Memory B cell (primary cell): ENCODE data around the gene MEOX1.

ENCODE experiments used
- ATAC-seq: fragments of 150-1000 bp; cut with Tn5 transposase; 2 replicates; pipeline ENCODE4 v1.10.0; 2021; ENCODE audit warnings: low read depth, mild to moderate bottlenecking, moderate library complexity
- DNase-seq, 2 donors: peaks; one replicate each; pipeline ENCODE4 v3.0.0; 2022; ENCODE audit warnings: low spot score in 2 of 2
- H3K27ac Mint-ChIP-seq: one replicate; pipeline ENCODE4 v1.8.0; 2022; ENCODE audit warnings: mild to moderate bottlenecking, moderate library complexity, mixed read lengths
- H3K27me3 Mint-ChIP-seq: one replicate; pipeline ENCODE4 v1.8.0; 2022; ENCODE audit warnings: mixed read lengths
- H3K36me3 Mint-ChIP-seq: one replicate; pipeline ENCODE4 v1.8.0; 2022; ENCODE audit warnings: mild to moderate bottlenecking, mixed read lengths
- H3K4me1 Mint-ChIP-seq: one replicate; pipeline ENCODE4 v1.8.0; 2022; ENCODE audit warnings: mixed read lengths
- H3K4me3 Mint-ChIP-seq: one replicate; pipeline ENCODE4 v1.8.0; 2022; ENCODE audit warnings: mild to moderate bottlenecking, moderate library complexity, mixed read lengths
- H3K9me3 Mint-ChIP-seq: one replicate; pipeline ENCODE4 v1.8.0; 2022; ENCODE audit warnings: mixed read lengths

The MEOX1 gene

GRCh38 chr17:43671755-43672519 lies 10.2 kb upstream of the MEOX1 start:
- Mint-ChIP-seq H3K9me3 (no peaks in the 10 kb centered on the region), H3K4me1 (no peaks in the 10 kb centered on the region), H3K27me3 (peaks cover 6% of the 10 kb centered on the region), H3K36me3 (no peaks in the 10 kb centered on the region), H3K4me3 (no peak overlapping the region), H3K27ac (no peak overlapping the region)
- no peak for DNase-seq
- no peak for ATAC-seq

- Mint-ChIP-seq H3K4me3 (no peak overlapping the region), H3K9me3 (no peaks in the 10 kb centered on the region), H3K4me1 (no peaks in the 10 kb centered on the region), H3K27ac (no peak overlapping the region), H3K36me3 (no peaks in the 10 kb centered on the region), H3K27me3 (peaks cover 6% of the 10 kb centered on the region)
- no peak for ATAC-seq
- DNase-seq = no peak
Measured at GRCh38 chr17:43671031-43671692, 9.4 kb upstream of the MEOX1 start.

DNA sequence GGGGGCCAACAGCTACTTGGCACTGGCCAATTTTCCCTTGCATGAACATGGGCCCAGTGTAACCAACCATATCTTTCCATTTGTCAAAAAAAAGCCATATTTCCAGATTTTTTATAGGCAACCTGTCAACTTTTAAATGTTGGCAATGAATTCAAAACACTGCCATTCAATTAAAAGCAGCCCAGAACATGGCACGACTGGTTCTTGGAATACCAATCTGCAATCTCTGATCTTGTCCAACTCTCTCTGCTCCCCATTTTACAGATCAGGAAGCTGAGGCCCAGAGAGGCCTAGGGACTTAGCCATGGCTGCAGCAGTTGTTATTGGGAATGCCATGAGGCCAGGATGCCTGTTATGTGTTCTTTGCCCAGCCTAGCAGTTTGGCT lies 8.9 kb upstream of the MEOX1 start:
- peaks cover 5% of the 10 kb centered on the region for H3K27me3 Mint-ChIP-seq
- H3K4me3 Mint-ChIP-seq = no peak overlapping the region
- H3K27ac Mint-ChIP-seq = no peak overlapping the region
- no peaks in the 10 kb centered on the region for H3K9me3 Mint-ChIP-seq
- ATAC-seq (no peak), DNase-seq (no peak)
- no peaks in the 10 kb centered on the region for H3K4me1 Mint-ChIP-seq
- H3K36me3 Mint-ChIP-seq = no peaks in the 10 kb centered on the region

DNA sequence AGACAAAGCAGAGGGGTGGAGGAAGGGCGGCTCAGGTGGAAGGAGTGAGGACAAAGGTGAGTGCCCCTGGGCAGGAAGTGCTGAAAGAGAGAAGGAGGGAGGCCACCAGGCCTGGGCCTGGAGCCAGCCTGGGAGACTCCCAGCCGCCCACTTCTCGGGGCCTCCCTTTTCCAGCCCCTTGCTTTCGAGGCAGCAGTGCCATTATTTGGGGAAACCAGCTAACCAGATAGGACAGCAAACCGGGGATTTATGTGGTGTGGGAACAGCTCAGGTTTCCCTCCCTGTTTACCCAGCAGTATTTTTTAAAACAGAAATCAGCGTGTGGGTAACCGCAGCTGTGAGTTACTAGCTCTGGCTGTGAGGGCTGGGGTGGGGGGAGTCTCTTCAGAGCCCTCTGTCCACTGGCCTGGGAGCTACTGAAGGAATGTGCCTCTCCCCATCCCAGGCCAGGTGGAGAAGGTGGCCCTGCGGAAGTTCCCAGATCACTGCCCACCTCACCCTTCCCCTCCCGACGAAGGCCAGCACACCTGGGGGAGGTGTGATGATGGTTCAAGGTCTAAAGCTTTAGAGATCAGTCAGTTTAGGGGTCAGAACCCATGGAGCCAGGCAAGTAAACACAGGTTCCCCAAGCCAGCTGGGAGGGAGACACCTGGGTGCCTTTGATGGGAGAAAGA lies 8.4 kb upstream of the MEOX1 start:
- Mint-ChIP-seq H3K27ac (no peak overlapping the region), H3K4me3 (no peak overlapping the region), H3K4me1 (no peaks in the 10 kb centered on the region), H3K27me3 (peaks cover 2% of the 10 kb centered on the region), H3K9me3 (no peaks in the 10 kb centered on the region), H3K36me3 (no peaks in the 10 kb centered on the region)
- no peak for ATAC-seq
- DNase-seq = no peak

- Mint-ChIP-seq H3K27ac (no peak overlapping the region), H3K4me1 (no peaks in the 10 kb centered on the region), H3K36me3 (no peaks in the 10 kb centered on the region), H3K27me3 (peaks cover 2% of the 10 kb centered on the region), H3K9me3 (no peaks in the 10 kb centered on the region), H3K4me3 (no peak overlapping the region)
- ATAC-seq (no peak), DNase-seq (no peak)
Measured at GRCh38 chr17:43667947-43668348, 6.2 kb upstream of the MEOX1 start.

DNA sequence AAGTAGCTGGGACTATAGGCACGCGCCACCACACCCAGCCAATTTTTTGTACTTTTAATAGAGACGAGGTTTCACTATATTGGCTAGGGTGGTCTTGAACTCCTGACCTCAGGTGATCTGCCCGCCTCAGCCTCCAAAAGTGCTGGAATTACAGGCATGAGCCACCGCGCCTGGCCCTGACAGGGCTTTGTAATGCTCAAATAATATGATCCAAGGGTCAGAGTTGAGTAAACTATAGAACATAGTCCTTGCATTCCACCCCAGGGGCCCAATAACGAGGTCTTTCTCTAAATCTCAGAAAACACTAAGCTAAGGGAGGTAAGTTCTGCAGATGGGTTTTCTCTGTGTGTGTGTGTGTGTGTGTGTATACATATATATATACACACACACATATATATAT lies 5.8 kb upstream of the MEOX1 start:
- Mint-ChIP-seq H3K4me3 (no peak overlapping the region), H3K9me3 (no peaks in the 10 kb centered on the region), H3K27ac (no peak overlapping the region), H3K27me3 (peaks cover 3% of the 10 kb centered on the region), H3K4me1 (no peaks in the 10 kb centered on the region), H3K36me3 (no peaks in the 10 kb centered on the region)
- ATAC-seq (no peak), DNase-seq (no peak)

DNA sequence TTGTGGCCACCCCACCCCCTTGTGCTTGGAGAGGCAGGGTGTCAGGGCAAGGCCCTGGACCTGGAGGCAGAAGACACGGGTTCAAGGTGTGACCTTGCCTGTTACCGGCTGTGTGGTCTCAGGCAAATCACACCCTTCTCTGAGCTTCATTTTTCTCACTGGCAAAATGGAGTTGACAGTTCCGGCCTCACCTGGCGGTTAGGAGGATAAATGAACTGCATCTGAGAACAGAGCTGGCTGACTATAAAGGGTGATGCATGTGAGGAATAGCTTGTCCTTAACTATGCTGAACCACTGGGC lies 4.2 kb upstream of the MEOX1 start:
- no peak for DNase-seq
- Mint-ChIP-seq H3K36me3 (no peaks in the 10 kb centered on the region), H3K4me1 (no peaks in the 10 kb centered on the region), H3K27me3 (peaks cover 4% of the 10 kb centered on the region), H3K9me3 (no peaks in the 10 kb centered on the region), H3K4me3 (no peak overlapping the region), H3K27ac (no peak overlapping the region)
- no peak for ATAC-seq

DNA sequence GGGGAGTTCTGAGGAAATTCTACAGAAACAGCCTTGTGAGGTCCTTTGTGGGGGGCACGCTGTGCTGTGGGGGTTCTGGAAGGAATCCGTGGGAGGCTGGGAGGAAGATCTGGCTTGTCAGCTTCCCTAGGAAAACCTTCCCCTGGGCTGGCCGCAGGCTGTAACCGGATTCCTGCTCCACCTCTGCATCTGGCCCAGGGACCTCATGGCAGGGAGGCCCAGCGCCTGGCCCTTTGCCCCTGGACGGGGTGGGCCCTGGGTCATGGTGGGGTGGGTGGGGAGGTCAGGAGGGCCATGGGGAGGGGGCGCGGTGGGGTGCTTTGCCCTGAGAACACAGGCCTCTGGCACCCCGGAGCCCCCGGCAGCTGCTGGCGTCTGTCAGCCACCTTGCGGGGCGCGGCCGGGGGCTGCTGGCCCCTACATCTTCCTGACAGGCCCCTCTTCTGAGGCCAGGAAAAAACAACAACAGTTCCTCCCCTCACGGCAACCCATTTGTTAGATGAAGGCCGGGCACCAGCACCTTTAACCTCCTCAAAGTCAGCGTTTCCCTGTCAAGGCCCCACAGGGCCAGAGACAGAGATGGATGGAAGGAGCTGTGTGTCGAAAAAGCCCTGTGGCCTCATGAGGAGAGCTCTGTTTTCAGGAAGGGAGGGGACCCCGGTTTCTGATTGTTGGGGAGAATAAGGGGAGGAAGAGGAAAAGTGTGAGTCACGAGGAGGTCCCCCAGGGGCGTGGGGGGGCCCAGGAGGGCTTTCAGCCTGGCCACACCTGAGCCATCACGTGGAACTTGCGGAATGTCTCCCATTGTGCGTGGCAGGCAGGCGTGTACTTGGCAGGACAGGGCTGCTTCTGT lies 3.6 kb upstream of the MEOX1 start:
- Mint-ChIP-seq H3K27me3 (peaks cover 6% of the 10 kb centered on the region), H3K4me3 (no peak overlapping the region), H3K9me3 (no peaks in the 10 kb centered on the region), H3K27ac (no peak overlapping the region), H3K36me3 (no peaks in the 10 kb centered on the region), H3K4me1 (no peaks in the 10 kb centered on the region)
- DNase-seq = no peak
- ATAC-seq = no peak

- Mint-ChIP-seq H3K36me3 (no peaks in the 10 kb centered on the region), H3K9me3 (no peaks in the 10 kb centered on the region), H3K27me3 (peaks cover 6% of the 10 kb centered on the region), H3K27ac (no peak overlapping the region), H3K4me3 (no peak overlapping the region), H3K4me1 (no peaks in the 10 kb centered on the region)
- DNase-seq (no peak), ATAC-seq (no peak)
Measured at GRCh38 chr17:43664096-43664495, 2.4 kb upstream of the MEOX1 start.

DNA sequence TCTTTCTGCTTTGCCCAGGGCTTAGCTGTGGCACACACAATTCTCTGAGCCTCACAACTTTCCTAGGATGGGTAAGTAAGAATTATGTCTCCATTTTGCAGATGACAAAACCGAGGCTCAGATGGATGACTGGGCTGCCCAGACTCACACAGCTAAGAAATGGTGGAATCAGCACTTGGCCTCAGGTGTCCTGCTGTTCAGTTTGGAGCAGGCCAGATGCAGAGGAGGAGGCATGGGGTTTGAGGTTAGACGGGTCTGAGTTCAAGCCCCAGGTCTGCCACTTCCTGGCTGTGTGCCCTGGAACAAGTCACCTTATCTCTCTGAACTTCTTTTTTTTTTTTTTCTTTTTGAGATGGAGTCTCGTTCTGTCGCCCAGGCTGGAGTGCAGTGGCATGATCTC lies 1.7 kb upstream of the MEOX1 start:
- DNase-seq (no peak), ATAC-seq (no peak)
- Mint-ChIP-seq H3K4me1 (no peaks in the 10 kb centered on the region), H3K9me3 (no peaks in the 10 kb centered on the region), H3K27ac (no peak overlapping the region), H3K4me3 (no peak overlapping the region), H3K27me3 (peaks cover 6% of the 10 kb centered on the region), H3K36me3 (no peaks in the 10 kb centered on the region)

GRCh38 chr17:43662413-43663141 lies 855 bp upstream of the MEOX1 start:
- Mint-ChIP-seq H3K27me3 (peaks cover 8% of the 10 kb centered on the region), H3K4me3 (no peak overlapping the region), H3K9me3 (no peaks in the 10 kb centered on the region), H3K27ac (no peak overlapping the region), H3K4me1 (no peaks in the 10 kb centered on the region), H3K36me3 (no peaks in the 10 kb centered on the region)
- DNase-seq (no peak), ATAC-seq (no peak)

- DNase-seq = no peak
- peaks cover 8% of the 10 kb centered on the region for H3K27me3 Mint-ChIP-seq
- H3K4me3 Mint-ChIP-seq = no peak overlapping the region
- H3K9me3 Mint-ChIP-seq = no peaks in the 10 kb centered on the region
- no peaks in the 10 kb centered on the region for H3K36me3 Mint-ChIP-seq
- no peak for ATAC-seq
- H3K4me1 Mint-ChIP-seq = peaks cover 8% of the 10 kb centered on the region
- H3K27ac Mint-ChIP-seq = no peak overlapping the region
Measured at GRCh38 chr17:43660816-43661493, 767 bp downstream of the MEOX1 start.
